ENCODE measurements around the gene TFCP2.
"Not testable (repeated sequence)": the region's sequence is repeated elsewhere in the genome, so short reads cannot be mapped to it uniquely, and the experiment has no call there.

The TFCP2 gene

GRCh38 chr12:51082561-51083125 lies 90.3 kb downstream of the TFCP2 start:
- no peaks in the 10 kb centered on the region for H3K27me3 Mint-ChIP-seq
- ATAC-seq (replicated peaks; ENCODE audit: extremely low read depth, poor library complexity, severe bottlenecking) (no peak), DNase-seq (ENCODE audit: low spot score in 2 of 2) (no peak)
- H3K4me3 Mint-ChIP-seq, result peak overlapping the region; percentile 99
- peaks cover 8% of the 10 kb centered on the region for H3K36me3 Mint-ChIP-seq (ENCODE audit: insufficient read depth)
- peaks cover 23% of the 10 kb centered on the region for H3K4me1 Mint-ChIP-seq
- peak overlapping the region; percentile 97 for H3K27ac Mint-ChIP-seq (ENCODE audit: low read depth)
- no peaks in the 10 kb centered on the region for H3K9me3 Mint-ChIP-seq

GRCh38 chr12:51081421-51081820 lies 91.5 kb downstream of the TFCP2 start:
- Mint-ChIP-seq H3K36me3 (ENCODE audit: insufficient read depth) (peaks cover 8% of the 10 kb centered on the region), H3K27ac (ENCODE audit: low read depth) (peak overlapping the region; percentile 97), H3K4me1 (peaks cover 24% of the 10 kb centered on the region), H3K9me3 (no peaks in the 10 kb centered on the region), H3K4me3 (peak overlapping the region; percentile 99), H3K27me3 (no peaks in the 10 kb centered on the region)
- DNase-seq (ENCODE audit: low spot score in 2 of 2) (no peak), ATAC-seq (replicated peaks; ENCODE audit: extremely low read depth, poor library complexity, severe bottlenecking) (no peak)

- no peak for ATAC-seq (replicated peaks; ENCODE audit: extremely low read depth, poor library complexity, severe bottlenecking)
- peaks cover 29% of the 10 kb centered on the region for H3K4me1 Mint-ChIP-seq
- no peak overlapping the region for H3K4me3 Mint-ChIP-seq
These were observed 92.8 kb downstream of the TFCP2 start for GRCh38 chr12:51080136-51080535.

GRCh38 chr12:51078866-51079265 lies 94.1 kb downstream of the TFCP2 start:
- H3K27me3 Mint-ChIP-seq; H3K9me3 Mint-ChIP-seq; DNase-seq (ENCODE audit: low spot score in 2 of 2); H3K27ac Mint-ChIP-seq (ENCODE audit: low read depth); ATAC-seq (replicated peaks; ENCODE audit: extremely low read depth, poor library complexity, severe bottlenecking); H3K4me3 Mint-ChIP-seq: not testable (repeated sequence)
- peaks cover 29% of the 10 kb centered on the region for H3K4me1 Mint-ChIP-seq
- H3K36me3 Mint-ChIP-seq (ENCODE audit: insufficient read depth), result peaks cover 16% of the 10 kb centered on the region

More at GRCh38 chr12:51080136-51080535, 92.8 kb downstream of the TFCP2 start:
- peaks cover 12% of the 10 kb centered on the region for H3K36me3 Mint-ChIP-seq (ENCODE audit: insufficient read depth)
- no peaks in the 10 kb centered on the region for H3K9me3 Mint-ChIP-seq
- H3K27me3 Mint-ChIP-seq, result no peaks in the 10 kb centered on the region
- H3K27ac Mint-ChIP-seq (ENCODE audit: low read depth), result no peak overlapping the region
- DNase-seq (ENCODE audit: low spot score in 2 of 2), result no peak

GRCh38 chr12:51078346-51078745 lies 94.6 kb downstream of the TFCP2 start:
- H3K4me3 Mint-ChIP-seq; H3K27ac Mint-ChIP-seq (ENCODE audit: low read depth); ATAC-seq (replicated peaks; ENCODE audit: extremely low read depth, poor library complexity, severe bottlenecking); H3K9me3 Mint-ChIP-seq; H3K27me3 Mint-ChIP-seq; DNase-seq (ENCODE audit: low spot score in 2 of 2): not testable (repeated sequence)
- Mint-ChIP-seq H3K4me1 (peaks cover 29% of the 10 kb centered on the region), H3K36me3 (ENCODE audit: insufficient read depth) (peaks cover 19% of the 10 kb centered on the region)

- H3K4me3 Mint-ChIP-seq, result no peak overlapping the region
- H3K36me3 Mint-ChIP-seq (ENCODE audit: insufficient read depth), result peaks cover 20% of the 10 kb centered on the region
- no peaks in the 10 kb centered on the region for H3K9me3 Mint-ChIP-seq
- no peak for DNase-seq (ENCODE audit: low spot score in 2 of 2)
- no peak for ATAC-seq (replicated peaks; ENCODE audit: extremely low read depth, poor library complexity, severe bottlenecking)
- no peaks in the 10 kb centered on the region for H3K27me3 Mint-ChIP-seq
- H3K27ac Mint-ChIP-seq (ENCODE audit: low read depth), result no peak overlapping the region
- peaks cover 27% of the 10 kb centered on the region for H3K4me1 Mint-ChIP-seq
These were observed 95.0 kb downstream of the TFCP2 start for GRCh38 chr12:51077930-51078329.

- Mint-ChIP-seq H3K27me3 (no peaks in the 10 kb centered on the region), H3K4me1 (peaks cover 12% of the 10 kb centered on the region), H3K9me3 (no peaks in the 10 kb centered on the region), H3K27ac (ENCODE audit: low read depth) (no peak overlapping the region), H3K4me3 (no peak overlapping the region), H3K36me3 (ENCODE audit: insufficient read depth) (peaks cover 27% of the 10 kb centered on the region)
- ATAC-seq (replicated peaks; ENCODE audit: extremely low read depth, poor library complexity, severe bottlenecking) (no peak), DNase-seq (ENCODE audit: low spot score in 2 of 2) (no peak)
These were observed 96.6 kb downstream of the TFCP2 start for GRCh38 chr12:51076236-51076930.

- Mint-ChIP-seq H3K4me3 (no peak overlapping the region), H3K27ac (ENCODE audit: low read depth) (no peak overlapping the region), H3K36me3 (ENCODE audit: insufficient read depth) (peaks cover 31% of the 10 kb centered on the region), H3K4me1 (peaks cover 11% of the 10 kb centered on the region), H3K9me3 (no peaks in the 10 kb centered on the region), H3K27me3 (no peaks in the 10 kb centered on the region)
- ATAC-seq (replicated peaks; ENCODE audit: extremely low read depth, poor library complexity, severe bottlenecking) (no peak), DNase-seq (ENCODE audit: low spot score in 2 of 2) (no peak)
These were observed 97.5 kb downstream of the TFCP2 start for GRCh38 chr12:51075390-51075789.

- Mint-ChIP-seq H3K9me3 (no peaks in the 10 kb centered on the region), H3K27me3 (no peaks in the 10 kb centered on the region), H3K4me3 (no peak overlapping the region), H3K4me1 (peaks cover 6% of the 10 kb centered on the region), H3K27ac (ENCODE audit: low read depth) (no peak overlapping the region), H3K36me3 (ENCODE audit: insufficient read depth) (peaks cover 50% of the 10 kb centered on the region)
- no peak for DNase-seq (ENCODE audit: low spot score in 2 of 2)
- ATAC-seq (replicated peaks; ENCODE audit: extremely low read depth, poor library complexity, severe bottlenecking), result no peak
These were observed 101.3 kb downstream of the TFCP2 start for GRCh38 chr12:51071663-51072062.

- no peak overlapping the region for H3K4me3 Mint-ChIP-seq
- H3K4me1 Mint-ChIP-seq, result no peaks in the 10 kb centered on the region
- no peaks in the 10 kb centered on the region for H3K27me3 Mint-ChIP-seq
- no peak for DNase-seq (ENCODE audit: low spot score in 2 of 2)
- no peak for ATAC-seq (replicated peaks; ENCODE audit: extremely low read depth, poor library complexity, severe bottlenecking)
- H3K27ac Mint-ChIP-seq (ENCODE audit: low read depth), result no peak overlapping the region
- peaks cover 60% of the 10 kb centered on the region for H3K36me3 Mint-ChIP-seq (ENCODE audit: insufficient read depth)
- H3K9me3 Mint-ChIP-seq, result no peaks in the 10 kb centered on the region
These were observed 102.9 kb downstream of the TFCP2 start for GRCh38 chr12:51070004-51070403.

GRCh38 chr12:51067771-51068170 lies 105.2 kb downstream of the TFCP2 start:
- ATAC-seq (replicated peaks; ENCODE audit: extremely low read depth, poor library complexity, severe bottlenecking) (no peak), DNase-seq (ENCODE audit: low spot score in 2 of 2) (no peak)
- Mint-ChIP-seq H3K4me3 (no peak overlapping the region), H3K27ac (ENCODE audit: low read depth) (no peak overlapping the region), H3K9me3 (no peaks in the 10 kb centered on the region), H3K36me3 (ENCODE audit: insufficient read depth) (peaks cover 56% of the 10 kb centered on the region), H3K27me3 (no peaks in the 10 kb centered on the region), H3K4me1 (no peaks in the 10 kb centered on the region)

GRCh38 chr12:51067229-51067628 lies 105.7 kb downstream of the TFCP2 start:
- Mint-ChIP-seq H3K27ac (ENCODE audit: low read depth) (no peak overlapping the region), H3K4me1 (no peaks in the 10 kb centered on the region), H3K9me3 (no peaks in the 10 kb centered on the region), H3K36me3 (ENCODE audit: insufficient read depth) (peaks cover 56% of the 10 kb centered on the region), H3K4me3 (no peak overlapping the region), H3K27me3 (no peaks in the 10 kb centered on the region)
- ATAC-seq (replicated peaks; ENCODE audit: extremely low read depth, poor library complexity, severe bottlenecking), result no peak
- no peak for DNase-seq (ENCODE audit: low spot score in 2 of 2)

- H3K27ac Mint-ChIP-seq (ENCODE audit: low read depth), result no peak overlapping the region
- H3K27me3 Mint-ChIP-seq, result no peaks in the 10 kb centered on the region
- DNase-seq (ENCODE audit: low spot score in 2 of 2), result no peak
- no peak overlapping the region for H3K4me3 Mint-ChIP-seq
- ATAC-seq (replicated peaks; ENCODE audit: extremely low read depth, poor library complexity, severe bottlenecking), result no peak
- no peaks in the 10 kb centered on the region for H3K9me3 Mint-ChIP-seq
- peaks cover 47% of the 10 kb centered on the region for H3K36me3 Mint-ChIP-seq (ENCODE audit: insufficient read depth)
- no peaks in the 10 kb centered on the region for H3K4me1 Mint-ChIP-seq
These were observed 107.4 kb downstream of the TFCP2 start for GRCh38 chr12:51065530-51065929.
